SW480 (cell line): ENCODE measurements around the gene DUSP28.

Experiments
- DNase-seq: peaks from one replicate; pipeline ENCODE4 v3.0.0-alpha.2; 2016; ENCODE audit warnings: low spot score

DUSP28 gene

DNA sequence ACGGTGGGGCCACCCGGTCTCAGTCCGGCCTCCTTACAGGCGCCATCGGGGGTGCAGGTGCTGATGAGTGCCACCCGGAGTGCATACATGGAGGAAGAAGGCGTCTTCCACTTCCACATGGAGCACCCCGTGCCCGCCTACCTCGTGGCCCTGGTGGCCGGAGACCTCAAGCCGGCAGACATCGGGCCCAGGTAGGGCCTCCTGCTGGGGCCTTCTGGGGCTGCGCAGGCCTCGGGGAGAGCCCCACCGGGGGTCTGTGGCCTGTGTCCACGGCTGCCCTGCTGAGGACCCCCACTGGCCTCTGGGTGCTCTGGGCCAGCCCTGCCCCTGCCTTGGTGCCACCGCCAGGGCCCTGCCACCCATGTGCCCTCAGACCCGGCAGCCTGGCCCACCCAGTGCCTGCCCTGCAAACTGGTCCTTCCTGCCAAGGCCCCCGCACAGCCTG is 12.9 kb downstream of the DUSP28 start:
- DNase-seq: no peak

GRCh38 chr2:240573516-240574385 is 13.6 kb downstream of the DUSP28 start:
- no peak for DNase-seq

DNA sequence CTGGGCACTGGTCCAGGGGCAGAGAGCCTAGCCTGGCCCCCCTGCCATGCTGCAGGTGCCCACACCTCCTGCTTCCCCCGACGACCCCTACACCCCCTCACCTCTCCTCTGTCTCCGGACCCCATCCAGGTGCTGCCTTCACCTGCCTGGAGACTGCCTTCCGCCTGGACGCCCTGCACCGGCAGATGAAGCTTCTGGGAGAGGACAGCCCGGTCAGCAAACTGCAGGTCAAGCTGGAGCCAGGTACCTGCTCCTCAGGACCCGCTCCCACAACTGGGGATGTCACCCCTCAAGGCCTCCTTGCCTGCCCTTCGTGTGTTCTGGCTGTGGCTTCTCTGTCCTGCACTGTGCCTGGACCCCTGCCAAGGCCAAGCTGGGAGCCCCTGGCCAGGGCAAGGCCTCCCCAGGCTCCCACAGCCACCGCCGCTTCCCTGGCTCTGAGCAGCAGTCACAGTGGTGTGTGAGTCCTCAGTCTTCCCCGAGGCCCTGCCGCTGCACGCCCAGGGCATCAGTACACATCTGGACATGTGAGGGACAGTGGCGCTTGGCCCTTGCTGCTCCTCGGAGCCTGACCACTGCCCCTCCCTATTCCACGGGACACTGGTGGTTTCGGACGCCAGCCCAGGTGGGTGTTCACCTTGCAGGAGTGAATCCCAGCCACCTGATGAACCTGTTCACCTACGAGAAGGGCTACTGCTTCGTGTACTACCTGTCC is 14.4 kb downstream of the DUSP28 start:
- no peak for DNase-seq

GRCh38 chr2:240575101-240575965 is 15.2 kb downstream of the DUSP28 start:
- no peak for DNase-seq

GRCh38 chr2:240576036-240576435 is 15.9 kb downstream of the DUSP28 start:
- DNase-seq: no peak

- DNase-seq: no peak
These were observed 16.5 kb downstream of the DUSP28 start for GRCh38 chr2:240576436-240577205.

DNA sequence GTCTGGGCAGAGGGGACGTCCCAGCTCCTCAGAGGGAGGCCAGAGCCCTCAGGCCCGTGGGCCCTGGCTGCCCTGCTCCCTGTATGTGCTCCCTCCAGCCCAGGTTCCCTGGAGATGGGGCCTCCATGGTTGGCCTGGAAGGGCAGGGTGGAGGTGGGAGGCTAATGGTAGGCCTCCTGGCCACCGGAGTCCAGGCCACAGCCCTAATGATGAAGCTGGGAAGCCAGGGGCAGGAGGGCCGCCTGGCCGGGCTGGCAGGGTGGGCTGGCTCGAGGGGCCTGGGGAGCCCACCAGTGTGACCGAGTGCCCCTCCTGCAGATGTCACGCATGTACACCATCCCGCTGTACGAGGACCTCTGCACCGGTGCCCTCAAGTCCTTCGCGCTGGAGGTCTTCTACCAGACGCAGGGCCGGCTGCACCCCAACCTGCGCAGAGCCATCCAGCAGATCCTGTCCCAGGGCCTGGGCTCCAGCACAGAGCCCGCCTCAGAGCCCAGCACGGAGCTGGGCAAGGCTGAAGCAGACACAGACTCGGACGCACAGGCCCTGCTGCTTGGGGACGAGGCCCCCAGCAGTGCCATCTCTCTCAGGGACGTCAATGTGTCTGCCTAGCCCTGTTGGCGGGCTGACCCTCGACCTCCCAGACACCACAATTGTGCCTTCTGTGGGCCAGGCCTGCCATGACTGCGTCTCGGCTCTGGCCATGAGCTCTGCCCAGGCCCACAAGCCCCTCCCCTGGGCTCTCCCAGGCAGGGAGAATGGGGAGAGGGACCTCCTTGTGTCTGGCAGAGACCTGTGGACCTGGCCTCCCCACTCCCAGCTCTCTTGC is 17.3 kb downstream of the DUSP28 start:
- DNase-seq: no peak

GRCh38 chr2:240578110-240578450 is 17.9 kb downstream of the DUSP28 start:
- no peak for DNase-seq

DNA sequence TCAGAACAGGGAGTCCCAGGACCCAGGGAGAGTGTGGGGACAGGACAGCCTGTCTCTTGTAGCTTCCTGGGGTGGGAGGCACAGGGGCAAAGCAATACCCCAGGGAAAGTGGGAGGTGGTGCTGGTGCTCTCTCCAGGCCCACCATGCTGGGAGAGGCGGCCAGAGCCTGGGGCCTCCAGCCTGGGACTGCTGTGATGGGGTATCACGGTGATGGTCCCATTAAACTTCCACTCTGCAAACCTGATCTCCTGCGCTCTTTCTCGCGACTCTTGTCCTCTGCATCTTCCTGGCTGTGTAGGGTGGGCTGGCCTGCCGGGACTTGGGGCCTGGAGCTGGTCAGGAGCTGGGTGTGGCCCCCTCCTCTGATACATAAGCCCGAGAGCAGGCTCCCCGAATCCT is 18.3 kb downstream of the DUSP28 start:
- DNase-seq: no peak

DNA sequence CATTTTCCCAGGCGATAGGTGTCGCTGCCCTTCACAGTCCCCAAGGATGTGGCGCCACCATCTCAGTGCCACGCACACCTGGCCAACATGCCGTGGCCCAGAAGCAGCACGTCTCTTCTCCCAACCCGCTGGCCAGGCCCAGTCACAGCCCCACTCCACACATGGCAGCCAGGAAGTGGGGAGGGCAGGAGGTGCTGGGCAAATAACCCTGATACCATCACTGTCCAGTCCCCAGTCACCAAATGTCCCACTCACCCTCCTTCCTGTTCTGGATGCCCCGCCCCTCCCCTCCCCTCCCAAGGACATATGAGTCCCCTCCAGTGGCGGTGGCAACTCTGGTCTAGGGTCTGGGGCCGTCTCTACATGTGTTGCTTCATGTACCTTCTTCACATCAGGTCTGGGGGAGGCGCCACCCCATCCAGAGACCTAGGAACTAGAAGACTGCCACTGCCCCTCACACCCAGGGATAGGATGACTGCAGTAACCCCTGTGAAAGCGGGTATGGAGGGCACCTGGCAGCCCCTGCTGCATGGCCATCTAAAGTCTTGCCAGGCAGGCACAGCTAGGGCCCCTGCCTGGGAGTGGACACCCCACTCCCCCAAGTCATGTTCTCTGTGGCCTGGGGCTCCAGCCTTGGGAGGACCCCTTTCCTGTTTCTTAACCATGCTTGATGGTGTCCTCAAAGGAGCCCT is 19.1 kb downstream of the DUSP28 start:
- DNase-seq: no peak

DNA sequence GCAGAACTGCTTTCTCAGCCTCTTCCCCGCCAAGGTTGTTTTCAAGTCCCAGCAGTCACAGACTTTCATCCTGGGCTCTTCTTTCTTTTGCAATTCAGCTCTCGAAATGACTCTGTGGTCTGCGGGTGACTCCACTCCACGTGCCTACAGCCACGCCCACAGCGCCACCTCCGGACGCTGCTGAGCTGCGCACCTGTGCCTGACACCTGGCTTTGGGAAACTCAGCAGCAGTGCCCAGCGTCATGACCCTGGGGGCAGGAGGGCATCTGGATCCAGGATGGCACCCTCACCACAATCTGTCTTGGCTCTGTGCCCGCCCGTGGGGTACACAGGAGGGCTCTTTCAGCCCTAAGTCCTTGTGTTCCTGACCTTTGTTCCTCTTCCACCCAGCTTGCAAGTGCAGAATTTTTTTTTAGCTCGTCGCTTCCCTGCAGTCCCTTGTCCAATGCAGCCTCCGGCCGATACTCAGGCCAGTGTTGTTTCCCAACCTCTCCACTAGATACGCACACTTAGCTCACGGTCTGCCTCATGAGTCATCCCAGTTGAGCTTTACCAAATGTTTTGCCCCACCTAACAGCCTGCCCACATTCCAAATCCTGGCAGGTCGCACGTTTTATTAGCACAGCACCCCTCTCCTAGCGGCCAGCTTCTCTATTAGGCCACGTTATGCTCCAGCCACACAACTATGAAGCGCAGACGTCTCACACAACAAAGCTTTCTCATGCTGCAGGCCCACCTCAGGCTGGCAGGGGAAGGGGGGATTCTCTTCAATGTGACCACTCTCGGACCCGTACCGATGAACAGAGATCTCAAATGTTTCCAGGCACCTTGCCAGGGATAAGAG is 19.8 kb downstream of the DUSP28 start:
- peak; percentile 97 for DNase-seq

DNA sequence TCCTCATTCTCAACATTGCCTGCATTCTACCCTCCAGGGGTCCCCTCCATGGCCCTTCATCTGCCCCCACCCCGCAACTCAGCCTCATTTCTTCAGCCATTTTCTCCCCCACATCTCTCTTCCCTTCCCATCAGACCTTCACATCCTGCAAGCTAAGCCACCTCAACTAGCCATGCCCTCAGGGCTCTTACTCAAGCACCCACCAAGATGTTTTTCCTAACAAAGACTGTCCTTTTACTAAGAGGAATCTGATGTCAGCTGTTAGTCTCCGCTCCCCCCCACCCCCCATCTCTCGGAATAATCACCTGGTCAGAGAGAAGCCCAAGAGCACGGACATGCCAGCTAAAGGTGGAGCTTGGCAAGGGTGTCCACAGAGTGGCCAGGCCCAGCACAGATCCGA is 21.7 kb downstream of the DUSP28 start:
- no peak for DNase-seq

DNA sequence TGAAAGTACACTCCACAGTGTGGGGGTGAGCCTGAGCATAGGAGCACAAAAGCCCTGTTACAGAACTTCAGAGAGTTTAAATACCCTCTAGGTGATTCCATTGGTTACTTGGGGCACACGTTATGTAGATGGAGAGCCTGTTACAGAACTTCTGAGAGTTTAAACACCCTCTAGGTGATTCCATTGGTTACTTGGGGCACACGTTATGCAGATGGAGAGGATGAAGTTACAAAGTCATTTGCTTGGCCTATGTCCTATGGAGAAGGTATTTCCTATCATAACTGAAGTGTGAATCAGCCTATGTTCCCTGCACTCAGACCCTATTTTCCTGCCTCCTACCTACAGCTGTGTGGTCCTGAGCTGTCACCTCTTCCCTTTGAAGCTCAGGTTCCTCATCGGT is 22.6 kb downstream of the DUSP28 start:
- no peak for DNase-seq

DNA sequence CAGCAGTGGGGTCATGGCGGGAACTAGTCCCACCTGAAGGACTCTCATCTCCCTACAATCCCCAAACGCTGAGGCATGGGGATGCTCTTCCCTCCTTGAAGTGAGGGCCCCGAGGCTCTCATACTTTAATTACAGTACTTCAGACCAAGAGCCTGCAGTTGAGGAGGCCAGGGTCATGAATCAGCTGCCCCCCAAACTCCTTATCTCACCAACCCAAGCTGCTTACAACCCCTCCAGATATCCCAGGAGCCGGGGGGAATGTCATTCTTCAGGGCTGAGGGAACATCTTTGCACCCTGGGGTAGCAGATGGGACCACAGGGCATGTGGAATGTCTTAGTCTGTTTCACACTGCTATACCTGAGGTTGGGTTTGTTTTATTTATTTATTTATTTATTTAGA is 23.6 kb downstream of the DUSP28 start:
- no peak for DNase-seq

- DNase-seq: peak; percentile 86
These were observed 24.4 kb downstream of the DUSP28 start for GRCh38 chr2:240584486-240585031.

DNA sequence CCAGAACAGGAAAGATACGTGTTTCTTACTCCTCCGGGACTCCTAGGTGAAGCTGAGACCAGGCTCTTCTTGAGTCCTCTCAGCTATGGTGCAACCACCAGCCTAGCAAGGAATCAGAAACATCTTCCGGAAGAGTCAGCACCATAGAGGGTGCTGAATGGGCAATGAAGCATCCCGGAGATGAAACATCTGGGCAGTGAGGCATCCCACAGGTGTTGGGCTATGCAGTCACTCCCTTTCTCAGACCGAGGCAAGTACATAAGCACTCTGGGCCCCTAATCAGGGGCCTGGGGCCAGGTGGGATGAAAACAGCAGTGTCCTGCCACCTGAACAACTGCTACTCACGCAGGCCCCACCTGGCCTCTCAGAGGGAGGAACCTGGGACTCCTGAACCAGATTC is 24.9 kb downstream of the DUSP28 start:
- DNase-seq: no peak

DNA sequence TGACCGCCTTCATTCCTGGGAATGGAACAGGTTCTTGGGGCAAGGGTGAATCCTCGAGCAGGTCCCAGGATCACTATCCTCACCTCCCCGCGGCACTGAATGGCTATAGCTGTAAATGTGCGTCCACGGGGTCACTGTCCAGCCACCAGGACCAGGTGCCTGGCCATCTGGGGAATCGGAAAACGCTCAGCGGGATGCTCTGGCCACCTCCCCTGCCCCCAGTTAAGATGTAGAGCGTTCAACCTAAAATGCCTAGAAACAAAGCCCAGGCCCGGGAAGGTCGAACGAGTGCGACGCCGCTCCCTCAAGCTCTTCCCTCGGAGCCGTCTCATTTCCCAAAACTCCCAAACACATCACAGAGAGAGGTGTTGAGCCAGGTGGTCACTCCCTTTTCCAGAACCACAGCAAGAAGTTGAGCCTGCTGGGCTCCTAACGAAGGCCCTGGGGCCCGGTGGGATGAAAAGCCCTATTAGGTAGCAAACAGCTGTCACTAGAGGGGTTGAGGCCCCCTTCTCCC is 25.6 kb downstream of the DUSP28 start:
- no peak for DNase-seq

DNA sequence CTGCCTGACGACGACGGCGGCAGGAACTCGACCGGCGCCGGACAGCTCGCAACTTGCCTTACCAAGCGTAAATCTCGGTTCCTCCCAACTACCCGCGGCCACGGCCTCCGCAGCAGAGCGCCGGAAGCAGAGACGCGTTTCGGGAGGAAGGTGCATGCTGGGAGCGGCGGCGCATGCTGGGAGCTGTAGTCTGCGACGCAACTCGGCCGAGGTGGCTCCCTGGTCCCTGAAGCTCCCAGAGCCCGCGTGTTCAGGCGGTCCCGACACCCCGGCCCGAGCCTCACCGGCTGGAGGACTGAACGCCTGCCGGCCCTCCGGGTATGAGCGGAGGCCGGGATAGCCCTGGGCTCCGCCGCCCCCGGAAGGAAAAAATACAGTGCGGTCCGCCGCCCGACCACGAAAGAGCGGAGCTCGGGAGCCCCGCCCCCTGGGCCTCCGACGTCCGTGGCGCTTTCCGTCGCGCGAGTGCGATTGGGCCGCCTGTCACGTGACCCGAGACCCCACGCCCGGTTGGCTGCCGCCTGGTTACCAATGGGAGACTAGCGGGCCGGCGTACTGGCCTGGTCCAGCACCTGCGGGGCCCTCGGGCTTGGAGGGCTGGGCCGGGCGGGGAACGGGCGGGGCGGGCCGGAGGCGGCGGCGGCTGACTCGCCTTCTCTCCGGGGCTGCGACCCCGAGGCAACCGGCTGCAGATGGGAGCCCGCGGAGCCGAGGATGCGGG is 26.2 kb downstream of the DUSP28 start, which contains the start of gene CAPN10:
TSS of gene CAPN10 (plus strand) at position 537 of the 721 bp plus-strand sequence. CDS start at position 715, 178 bp downstream.
- peak; percentile 91 for DNase-seq
